Measurements from ENCODE around the gene CD7. TPM values are rescaled to one million over a fixed set of nuclear protein-coding genes. Genes with fewer than 3 reads are reported as not detected.
A peak's percentile ranks its signal among the peaks of the same experiment; 100 is the strongest.

The CD7 gene
- total RNA-seq, 1 experiment from 2014 or later: 0.93 TPM

GRCh38 chr17:82330322-82331239, 13.2 kb upstream of the CD7 start:
- intact Hi-C loops (cut with micrococcal nuclease; ENCODE audit: unreplicated experiment): no loop called here
- no peak for DNase-seq
- TF ChIP-seq, protein P1, sequence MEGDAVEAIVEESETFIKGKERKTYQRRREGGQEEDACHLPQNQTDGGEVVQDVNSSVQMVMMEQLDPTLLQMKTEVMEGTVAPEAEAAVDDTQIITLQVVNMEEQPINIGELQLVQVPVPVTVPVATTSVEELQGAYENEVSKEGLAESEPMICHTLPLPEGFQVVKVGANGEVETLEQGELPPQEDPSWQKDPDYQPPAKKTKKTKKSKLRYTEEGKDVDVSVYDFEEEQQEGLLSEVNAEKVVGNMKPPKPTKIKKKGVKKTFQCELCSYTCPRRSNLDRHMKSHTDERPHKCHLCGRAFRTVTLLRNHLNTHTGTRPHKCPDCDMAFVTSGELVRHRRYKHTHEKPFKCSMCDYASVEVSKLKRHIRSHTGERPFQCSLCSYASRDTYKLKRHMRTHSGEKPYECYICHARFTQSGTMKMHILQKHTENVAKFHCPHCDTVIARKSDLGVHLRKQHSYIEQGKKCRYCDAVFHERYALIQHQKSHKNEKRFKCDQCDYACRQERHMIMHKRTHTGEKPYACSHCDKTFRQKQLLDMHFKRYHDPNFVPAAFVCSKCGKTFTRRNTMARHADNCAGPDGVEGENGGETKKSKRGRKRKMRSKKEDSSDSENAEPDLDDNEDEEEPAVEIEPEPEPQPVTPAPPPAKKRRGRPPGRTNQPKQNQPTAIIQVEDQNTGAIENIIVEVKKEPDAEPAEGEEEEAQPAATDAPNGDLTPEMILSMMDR (IDR thresholded peaks at IDR 0.05; ENCODE audit: insufficient read depth in 1 of 2, low read depth in 1 of 2, low read length in 1 of 2, severe bottlenecking in 1 of 2, unreplicated experiment in 1 of 2): no peak
- Mint-ChIP-seq H3K36me3 (ENCODE audit: insufficient read depth, unreplicated experiment) (peaks cover 10% of the 10 kb centered on the region), H3K27me3 (ENCODE audit: insufficient read depth, unreplicated experiment) (no peaks in the 10 kb centered on the region), H3K9me3 (ENCODE audit: unreplicated experiment) (no peaks in the 10 kb centered on the region), H3K4me3 (ENCODE audit: unreplicated experiment) (no peak overlapping the region), H3K27ac (ENCODE audit: unreplicated experiment) (no peak overlapping the region), H3K4me1 (ENCODE audit: low read depth, unreplicated experiment) (peaks cover 6% of the 10 kb centered on the region)
- H3K4me3 ChIP-seq (ENCODE audit: low read depth, low read length): no peak overlapping the region
- no peaks in the 10 kb centered on the region for H3K27me3 ChIP-seq (replicated peaks; ENCODE audit: control insufficient read depth, insufficient read depth, low read length)
- ChIA-PET POLR2A (interaction anchor here (0.5 to 0.6 kb wide), 2 partner anchors 95 to 191 kb away, joined by 3 read pairs; no protein-coding TSS in a partner anchor), CTCF (no interaction called here)
- H3K9me3 ChIP-seq: no peaks in the 10 kb centered on the region
- peaks cover 28% of the 10 kb centered on the region for H3K4me1 ChIP-seq
- H3K36me3 ChIP-seq (ENCODE audit: control insufficient read depth, insufficient read depth, low read length): no peaks in the 10 kb centered on the region
- no TSS peak for BruUV-seq (replicated peaks)

- intact Hi-C loops (cut with micrococcal nuclease; ENCODE audit: unreplicated experiment): no loop called here
- Histone ChIP-seq H3K4me1 (peaks cover 30% of the 10 kb centered on the region), H3K27me3 (replicated peaks; ENCODE audit: control insufficient read depth, insufficient read depth, low read length) (no peaks in the 10 kb centered on the region), H3K36me3 (ENCODE audit: control insufficient read depth, insufficient read depth, low read length) (no peaks in the 10 kb centered on the region), H3K4me3 (ENCODE audit: low read depth, low read length) (no peak overlapping the region), H3K9me3 (no peaks in the 10 kb centered on the region)
- H3K36me3 Mint-ChIP-seq (ENCODE audit: insufficient read depth, unreplicated experiment): peaks cover 10% of the 10 kb centered on the region
- H3K27ac Mint-ChIP-seq (ENCODE audit: unreplicated experiment): no peak overlapping the region
- TF ChIP-seq, protein P1 (IDR thresholded peaks at IDR 0.05; ENCODE audit: insufficient read depth in 1 of 2, low read depth in 1 of 2, low read length in 1 of 2, severe bottlenecking in 1 of 2, unreplicated experiment in 1 of 2): no peak
- POLR2A ChIA-PET: no interaction called here
- H3K27me3 Mint-ChIP-seq (ENCODE audit: insufficient read depth, unreplicated experiment): no peaks in the 10 kb centered on the region
- BruUV-seq (replicated peaks): no TSS peak
- CTCF ChIA-PET: no interaction called here
- H3K4me3 Mint-ChIP-seq (ENCODE audit: unreplicated experiment): no peak overlapping the region
- H3K9me3 Mint-ChIP-seq (ENCODE audit: unreplicated experiment): no peaks in the 10 kb centered on the region
- no peak for DNase-seq
- H3K4me1 Mint-ChIP-seq (ENCODE audit: low read depth, unreplicated experiment): peaks cover 1% of the 10 kb centered on the region
Observed at GRCh38 chr17:82329683-82330321, 12.4 kb upstream of the CD7 start.

- Mint-ChIP-seq H3K9me3 (ENCODE audit: unreplicated experiment) (no peaks in the 10 kb centered on the region), H3K27me3 (ENCODE audit: insufficient read depth, unreplicated experiment) (no peaks in the 10 kb centered on the region), H3K27ac (ENCODE audit: unreplicated experiment) (peak overlapping the region; percentile 32), H3K36me3 (ENCODE audit: insufficient read depth, unreplicated experiment) (peaks cover 10% of the 10 kb centered on the region), H3K4me3 (ENCODE audit: unreplicated experiment) (no peak overlapping the region), H3K4me1 (ENCODE audit: low read depth, unreplicated experiment) (no peaks in the 10 kb centered on the region)
- no peaks in the 10 kb centered on the region for H3K9me3 ChIP-seq
- no peak overlapping the region for H3K4me3 ChIP-seq (ENCODE audit: low read depth, low read length)
- intact Hi-C loops (cut with micrococcal nuclease; ENCODE audit: unreplicated experiment): no loop called here
- no peaks in the 10 kb centered on the region for H3K27me3 ChIP-seq (replicated peaks; ENCODE audit: control insufficient read depth, insufficient read depth, low read length)
- H3K4me1 ChIP-seq: peaks cover 28% of the 10 kb centered on the region
- DNase-seq: no peak
- ChIA-PET POLR2A (no interaction called here), CTCF (interaction anchor here (0.7 kb wide), 1 partner anchor 37 kb away, joined by 3 read pairs; no protein-coding TSS in a partner anchor)
- H3K36me3 ChIP-seq (ENCODE audit: control insufficient read depth, insufficient read depth, low read length): no peaks in the 10 kb centered on the region
- no TSS peak for BruUV-seq (replicated peaks)
- TF ChIP-seq, protein P1 (IDR thresholded peaks at IDR 0.05; ENCODE audit: insufficient read depth in 1 of 2, low read depth in 1 of 2, low read length in 1 of 2, severe bottlenecking in 1 of 2, unreplicated experiment in 1 of 2): no peak
Observed at GRCh38 chr17:82328994-82329507, 11.6 kb upstream of the CD7 start.
